RPMI7951 (cell line): ENCODE data around the gene ZBP1. TPM values are rescaled to one million over a fixed set of nuclear protein-coding genes. Genes with fewer than 3 reads are reported as not detected.
"Not testable (repeated sequence)": the region's sequence is repeated elsewhere in the genome, so short reads cannot be mapped to it uniquely, and the experiment has no call there.

Source experiments
- DNase-seq: peaks from one replicate; pipeline ENCODE4 v3.0.0-alpha.2; 2012; ENCODE audit warnings: low read depth
- total RNA-seq: library from RNA; depleted of rRNA; stranded (reverse); fragments of >200 nt; shearing (Covaris generic); gene quantifications from 2 replicates; pipeline ENCODE4 v1.2.3, GENCODE V29; 2014

ZBP1 gene
- total RNA-seq, 1 experiment from 2014 or later, result not detected

- DNase-seq, result no peak
Measured at GRCh38 chr20:57647006-57647932, 27.0 kb upstream of the ZBP1 start.

GRCh38 chr20:57638895-57639236 is 18.6 kb upstream of the ZBP1 start:
- no peak for DNase-seq

- peak; percentile 71 for DNase-seq
Measured at GRCh38 chr20:57638173-57638894, 18.1 kb upstream of the ZBP1 start.

GRCh38 chr20:57633945-57634491 is 13.8 kb upstream of the ZBP1 start:
- DNase-seq, result no peak

- DNase-seq, result no peak
Measured at GRCh38 chr20:57632286-57632685, 12.1 kb upstream of the ZBP1 start.

- DNase-seq, result no peak
Measured at GRCh38 chr20:57630061-57630460, 9.8 kb upstream of the ZBP1 start.

- not testable (repeated sequence) for DNase-seq
Measured at GRCh38 chr20:57629491-57629901, 9.3 kb upstream of the ZBP1 start.

- DNase-seq, result not testable (repeated sequence)
Measured at GRCh38 chr20:57628962-57629308, 8.7 kb upstream of the ZBP1 start.

GRCh38 chr20:57628047-57628961 is 8.1 kb upstream of the ZBP1 start:
- DNase-seq, result no peak

- DNase-seq, result no peak
Measured at GRCh38 chr20:57627339-57627738, 7.1 kb upstream of the ZBP1 start.

GRCh38 chr20:57625978-57626377 is 5.8 kb upstream of the ZBP1 start:
- DNase-seq, result no peak

- DNase-seq, result no peak
Measured at GRCh38 chr20:57625181-57625958, 5.1 kb upstream of the ZBP1 start.

- no peak for DNase-seq
Measured at GRCh38 chr20:57624124-57624523, 3.9 kb upstream of the ZBP1 start.

GRCh38 chr20:57622579-57623381 is 2.6 kb upstream of the ZBP1 start:
- DNase-seq, result peak; percentile 95

- DNase-seq, result no peak
Measured at GRCh38 chr20:57622201-57622570, 2.0 kb upstream of the ZBP1 start.

- DNase-seq, result peak; percentile 58
Measured at GRCh38 chr20:57621421-57622200, 1.4 kb upstream of the ZBP1 start.

- no peak for DNase-seq
Measured at GRCh38 chr20:57620999-57621398, 773 bp upstream of the ZBP1 start.

GRCh38 chr20:57619051-57619831 is 985 bp downstream of the ZBP1 start:
- peak; percentile 80 for DNase-seq

- no peak for DNase-seq
Measured at GRCh38 chr20:57618764-57619050, 1.5 kb downstream of the ZBP1 start.
